Anterior cingulate cortex (tissue), 58 donors: ENCODE results near the gene TTC23.
A peak's percentile ranks its signal among the peaks of the same experiment; 100 is the strongest.

ENCODE experiments used
- DNase-seq, 58 donors: peaks; one replicate each; lab custom pipeline; 2025; lab: John Stamatoyannopoulos, UW

The TTC23 gene

GRCh38 chr15:99143655-99144610 is 105.4 kb downstream of the TTC23 start:
- DNase-seq, result peak in 9 of 58 donors; percentile 26 to 56 (median 30)

GRCh38 chr15:99143242-99143641 is 106.1 kb downstream of the TTC23 start:
- DNase-seq, result no peak

GRCh38 chr15:99142562-99142961 is 106.8 kb downstream of the TTC23 start:
- DNase-seq, result no peak

GRCh38 chr15:99141943-99142342 is 107.4 kb downstream of the TTC23 start:
- DNase-seq, result no peak

- DNase-seq, result no peak
Observed at GRCh38 chr15:99140590-99140989, 108.8 kb downstream of the TTC23 start.

GRCh38 chr15:99139276-99139675 is 110.1 kb downstream of the TTC23 start:
- no peak for DNase-seq

- DNase-seq, result no peak
Observed at GRCh38 chr15:99138491-99138982, 110.8 kb downstream of the TTC23 start.

GRCh38 chr15:99137877-99138276 is 111.5 kb downstream of the TTC23 start:
- DNase-seq, result no peak

GRCh38 chr15:99137111-99137546 is 112.3 kb downstream of the TTC23 start:
- no peak for DNase-seq

- peak in 1 of 58 donors; percentile 31 for DNase-seq
Observed at GRCh38 chr15:99135194-99135593, 114.2 kb downstream of the TTC23 start.

- DNase-seq, result no peak
Observed at GRCh38 chr15:99134317-99134821, 115.0 kb downstream of the TTC23 start.

GRCh38 chr15:99132634-99133287 is 116.6 kb downstream of the TTC23 start:
- no peak for DNase-seq

GRCh38 chr15:99132122-99132521 is 117.3 kb downstream of the TTC23 start:
- no peak for DNase-seq

GRCh38 chr15:99131441-99132023 is 117.8 kb downstream of the TTC23 start:
- DNase-seq, result no peak

- DNase-seq, result no peak
Observed at GRCh38 chr15:99130765-99131440, 118.5 kb downstream of the TTC23 start.

- no peak for DNase-seq
Observed at GRCh38 chr15:99130314-99130713, 119.1 kb downstream of the TTC23 start.

- DNase-seq, result no peak
Observed at GRCh38 chr15:99129644-99130043, 119.7 kb downstream of the TTC23 start.

- no peak for DNase-seq
Observed at GRCh38 chr15:99128411-99128810, 121.0 kb downstream of the TTC23 start.

GRCh38 chr15:99127773-99128172 is 121.6 kb downstream of the TTC23 start:
- no peak for DNase-seq

GRCh38 chr15:99126930-99127329 is 122.5 kb downstream of the TTC23 start:
- DNase-seq, result no peak
